ENCODE measurements around the gene HTT. TPM values are rescaled to one million over a fixed set of nuclear protein-coding genes. Genes with fewer than 3 reads are reported as not detected.

HTT gene
- total RNA-seq, 1 donor from 2014 or later = 72.0 TPM

- peaks cover 8% of the 10 kb centered on the region for H3K9me3 Mint-ChIP-seq
Measured at GRCh38 chr4:3054169-3054759, 20.2 kb upstream of the HTT start.

DNA sequence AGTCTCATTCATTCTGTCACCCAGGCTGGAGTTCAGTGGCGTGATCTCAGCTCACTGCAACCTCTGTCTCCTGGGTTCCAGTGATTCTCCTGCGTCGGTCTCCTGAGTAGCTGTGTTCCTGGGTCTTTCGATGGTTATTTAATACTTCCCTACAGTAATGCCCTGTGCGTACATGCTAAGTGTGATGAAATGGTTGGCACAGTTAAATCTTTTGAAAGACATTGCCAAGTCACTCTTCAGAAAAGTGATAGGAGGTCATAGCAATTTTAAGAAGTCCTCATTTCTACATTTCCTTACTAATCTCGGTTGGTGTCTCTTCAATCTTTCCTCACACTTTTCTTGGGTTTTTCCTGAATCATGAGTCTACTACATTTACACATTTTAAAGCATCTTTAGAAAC lies 14.5 kb upstream of the HTT start:
- Mint-ChIP-seq H3K27ac (ENCODE audit: unreplicated experiment) (no peak overlapping the region), H3K4me1 (no peaks in the 10 kb centered on the region), H3K36me3 (ENCODE audit: low read depth) (peaks cover 3% of the 10 kb centered on the region), H3K9me3 (peaks cover 4% of the 10 kb centered on the region), H3K27me3 (ENCODE audit: low read depth) (no peaks in the 10 kb centered on the region), H3K4me3 (no peak overlapping the region)
- TF ChIP-seq CTCF (conservative IDR thresholded peaks at IDR 0.05) = no peak
- no peak for DNase-seq (ENCODE audit: low read depth, low spot score)

More at GRCh38 chr4:3054169-3054759, 20.2 kb upstream of the HTT start:
- peaks cover 8% of the 10 kb centered on the region for H3K36me3 Mint-ChIP-seq (ENCODE audit: low read depth)
- no peaks in the 10 kb centered on the region for H3K4me1 Mint-ChIP-seq
- H3K27ac Mint-ChIP-seq (ENCODE audit: unreplicated experiment) = no peak overlapping the region
- H3K4me3 Mint-ChIP-seq = no peak overlapping the region
- H3K27me3 Mint-ChIP-seq (ENCODE audit: low read depth) = peaks cover 22% of the 10 kb centered on the region
- no peak for TF ChIP-seq CTCF (conservative IDR thresholded peaks at IDR 0.05)
- no peak for DNase-seq (ENCODE audit: low read depth, low spot score)

DNA sequence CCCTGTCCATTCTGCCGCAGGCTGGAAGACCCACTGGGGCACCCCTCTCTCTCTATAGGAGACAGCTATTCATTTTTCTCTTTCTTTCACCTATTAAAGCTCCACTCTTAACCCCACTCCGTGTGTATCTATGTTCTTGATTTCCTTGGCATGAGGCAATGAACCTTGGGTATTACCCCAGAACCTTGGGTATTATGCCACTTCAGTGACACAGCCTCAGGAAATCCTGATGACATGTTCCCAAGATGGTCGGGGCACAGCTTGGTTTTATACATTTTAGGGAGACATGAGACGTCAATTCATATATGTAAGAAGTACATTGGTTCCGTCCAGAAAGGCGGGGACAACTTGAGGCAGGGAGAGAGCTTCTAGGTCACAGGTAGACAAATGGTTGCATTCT lies 13.5 kb upstream of the HTT start:
- no peaks in the 10 kb centered on the region for H3K4me1 Mint-ChIP-seq
- no peaks in the 10 kb centered on the region for H3K36me3 Mint-ChIP-seq (ENCODE audit: low read depth)

DNA sequence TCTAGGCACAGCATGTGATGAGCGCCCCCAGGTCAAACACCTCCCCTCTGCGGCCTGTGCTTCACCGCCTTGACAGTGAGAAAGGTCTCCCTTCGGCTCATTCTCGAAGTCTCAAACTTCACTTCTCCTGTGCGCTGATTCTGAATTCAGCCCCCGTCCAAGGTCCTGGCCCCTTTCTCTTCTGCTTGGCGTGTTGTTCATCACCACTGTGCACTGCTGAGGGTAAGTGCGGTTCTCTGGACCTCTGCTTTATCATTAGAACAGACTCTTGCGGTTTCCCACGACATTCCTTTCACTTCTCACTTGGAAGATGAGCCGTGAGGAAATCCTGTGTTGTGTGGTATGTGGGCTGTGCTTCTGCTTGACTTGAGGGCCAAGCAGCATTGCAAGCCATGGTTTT lies 12.0 kb upstream of the HTT start:
- Mint-ChIP-seq H3K4me1 (no peaks in the 10 kb centered on the region), H3K27me3 (ENCODE audit: low read depth) (no peaks in the 10 kb centered on the region), H3K4me3 (no peak overlapping the region), H3K36me3 (ENCODE audit: low read depth) (no peaks in the 10 kb centered on the region), H3K27ac (ENCODE audit: unreplicated experiment) (no peak overlapping the region), H3K9me3 (no peaks in the 10 kb centered on the region)
- DNase-seq (ENCODE audit: low read depth, low spot score) = no peak
- no peak for TF ChIP-seq CTCF (conservative IDR thresholded peaks at IDR 0.05)

More for the DNA sequence above, 13.5 kb upstream of the HTT start:
- DNase-seq (ENCODE audit: low read depth, low spot score) = no peak
- TF ChIP-seq CTCF (conservative IDR thresholded peaks at IDR 0.05) = no peak
- Mint-ChIP-seq H3K4me3 (no peak overlapping the region), H3K27me3 (ENCODE audit: low read depth) (no peaks in the 10 kb centered on the region), H3K27ac (ENCODE audit: unreplicated experiment) (no peak overlapping the region), H3K9me3 (peaks cover 4% of the 10 kb centered on the region)

- Mint-ChIP-seq H3K27me3 (ENCODE audit: low read depth) (no peaks in the 10 kb centered on the region), H3K9me3 (no peaks in the 10 kb centered on the region), H3K4me3 (no peak overlapping the region), H3K27ac (ENCODE audit: unreplicated experiment) (no peak overlapping the region), H3K4me1 (no peaks in the 10 kb centered on the region), H3K36me3 (ENCODE audit: low read depth) (no peaks in the 10 kb centered on the region)
- no peak for TF ChIP-seq CTCF (conservative IDR thresholded peaks at IDR 0.05)
- no peak for DNase-seq (ENCODE audit: low read depth, low spot score)
Measured at GRCh38 chr4:3065551-3065950, 8.9 kb upstream of the HTT start.

All from neural crest cell (in vitro differentiated cells).